T-cell (primary cell): ENCODE measurements around the gene GRIN3B. TPM values are rescaled to one million over a fixed set of nuclear protein-coding genes. Genes with fewer than 3 reads are reported as not detected.

Experiments
- ATAC-seq, 4 experiments: fragments of 200-7000 bp in 3 of 4; fragments of 150-1000 bp in 1 of 4; cut with Tn5 transposase; replicated peaks in 1 of 4; 1 replicate in 3 of 4; 2 replicates in 1 of 4; pipeline ENCODE4 v1.10.0; 2021; ENCODE audit warnings: moderate library complexity in 3 of 4, mild to moderate bottlenecking in 2 of 4, moderate number of reproducible peaks in 1 of 4
- CTCF ChIA-PET, 2 donors: fragments of 300-600 bp; sonication (Branson Sonifier 250); formaldehyde crosslinking; loops; one replicate each; lab custom pipeline; 2022; ENCODE audit warnings: antibody characterized with exemption in 2 of 2; lab: Charles Lee
- POLR2A ChIA-PET, 2 donors: fragments of 300-600 bp; sonication (Branson Sonifier 250); formaldehyde crosslinking; loops; one replicate each; lab custom pipeline; 2022; ENCODE audit warnings: antibody characterized with exemption in 2 of 2; lab: Charles Lee
- DNase-seq, 35 experiments: peaks; one replicate each; pipeline versions ENCODE4 v3.0.0 to v3.0.0-alpha.2; 2013 to 2023
- H3K27ac ChIP-seq: one replicate; pipeline ENCODE4 v1.5.1; 2013; ENCODE audit warnings: low read length
- H3K27me3 ChIP-seq, 2 experiments: replicated peaks in 1 of 2; 1 replicate in 1 of 2; 2 replicates in 1 of 2; pipeline versions ENCODE4 v1.6.1 to v1.7.0; 2013; ENCODE audit warnings: low read length in 1 of 2, mixed read lengths in 1 of 2; ENCODE audit not compliant: control insufficient read depth in 2 of 2, insufficient read depth in 2 of 2; ENCODE audit errors: extremely low read depth in 1 of 2
- H3K36me3 ChIP-seq, 2 donors: 1 replicate in 1 of 2; 2 replicates in 1 of 2; pipeline versions ENCODE4 v1.6.1 to v1.7.0; 2013; ENCODE audit warnings: low read length in 1 of 2; ENCODE audit not compliant: control insufficient read depth in 2 of 2, insufficient read depth in 1 of 2; ENCODE audit errors: extremely low read depth in 1 of 2
- H3K4me1 ChIP-seq, 2 experiments: 1 replicate in 1 of 2; 2 replicates in 1 of 2; pipeline versions ENCODE4 v1.6.1 to v1.7.0; 2013; ENCODE audit warnings: low read length in 2 of 2, mixed read lengths in 1 of 2; ENCODE audit not compliant: insufficient read depth in 2 of 2, control insufficient read depth in 1 of 2; ENCODE audit errors: extremely low read depth in 1 of 2
- H3K4me3 ChIP-seq, 2 donors: 1 replicate in 1 of 2; 2 replicates in 1 of 2; pipeline versions ENCODE4 v1.5.1 to v1.7.0; 2013; ENCODE audit warnings: mild to moderate bottlenecking in 2 of 2, low read length in 1 of 2, moderate library complexity in 1 of 2; ENCODE audit not compliant: control insufficient read depth in 1 of 2; ENCODE audit errors: extremely low read depth in 1 of 2
- H3K9me3 ChIP-seq: 2 replicates; pipeline ENCODE4 v1.7.0; 2013
- H3K27ac Mint-ChIP-seq, 2 donors: one replicate each; pipeline ENCODE4 v1.8.0; 2020 to 2021; ENCODE audit warnings: mild to moderate bottlenecking in 2 of 2, mixed read lengths in 2 of 2
- H3K27me3 Mint-ChIP-seq, 2 donors: one replicate each; pipeline ENCODE4 v1.8.0; 2021 to 2022; ENCODE audit warnings: mixed read lengths in 2 of 2
- H3K36me3 Mint-ChIP-seq: one replicate; pipeline ENCODE4 v1.8.0; 2021; ENCODE audit warnings: mixed read lengths
- H3K4me1 Mint-ChIP-seq, 3 donors: one replicate each; pipeline ENCODE4 v1.8.0; 2020 to 2022; ENCODE audit warnings: mixed read lengths in 3 of 3, mild to moderate bottlenecking in 1 of 3
- H3K4me3 Mint-ChIP-seq, 3 donors: one replicate each; pipeline ENCODE4 v1.8.0; 2020 to 2022; ENCODE audit warnings: mild to moderate bottlenecking in 3 of 3, mixed read lengths in 3 of 3, moderate library complexity in 3 of 3
- H3K9me3 Mint-ChIP-seq, 3 donors: one replicate each; pipeline ENCODE4 v1.8.0; 2020 to 2022; ENCODE audit warnings: mixed read lengths in 3 of 3
- WGBS: methylation state at CpG from one replicate; pipeline ENCODE4 v1.1.5; 2013; ENCODE audit warnings: missing lambda C conversion rate; ENCODE audit not compliant: insufficient coverage; 5-methylcytosine and 5-hydroxymethylcytosine counted together
- total RNA-seq, 35 experiments: library from RNA in 6 of 35; stranded (reverse) in 6 of 35; fragments of 120-200 nt in 1 of 35; gene quantifications; one replicate each; pipeline versions ENCODE4 v1.2.1 to v1.2.4 and lab custom pipeline; 2013 to 2026

The GRIN3B gene
- total RNA-seq, 5 donors from 2014 or later (not counting 1 experiment from before 2014, with no cell fraction given) = 0.07 to 0.44 (median 0.09) TPM; not detected in 2

DNA sequence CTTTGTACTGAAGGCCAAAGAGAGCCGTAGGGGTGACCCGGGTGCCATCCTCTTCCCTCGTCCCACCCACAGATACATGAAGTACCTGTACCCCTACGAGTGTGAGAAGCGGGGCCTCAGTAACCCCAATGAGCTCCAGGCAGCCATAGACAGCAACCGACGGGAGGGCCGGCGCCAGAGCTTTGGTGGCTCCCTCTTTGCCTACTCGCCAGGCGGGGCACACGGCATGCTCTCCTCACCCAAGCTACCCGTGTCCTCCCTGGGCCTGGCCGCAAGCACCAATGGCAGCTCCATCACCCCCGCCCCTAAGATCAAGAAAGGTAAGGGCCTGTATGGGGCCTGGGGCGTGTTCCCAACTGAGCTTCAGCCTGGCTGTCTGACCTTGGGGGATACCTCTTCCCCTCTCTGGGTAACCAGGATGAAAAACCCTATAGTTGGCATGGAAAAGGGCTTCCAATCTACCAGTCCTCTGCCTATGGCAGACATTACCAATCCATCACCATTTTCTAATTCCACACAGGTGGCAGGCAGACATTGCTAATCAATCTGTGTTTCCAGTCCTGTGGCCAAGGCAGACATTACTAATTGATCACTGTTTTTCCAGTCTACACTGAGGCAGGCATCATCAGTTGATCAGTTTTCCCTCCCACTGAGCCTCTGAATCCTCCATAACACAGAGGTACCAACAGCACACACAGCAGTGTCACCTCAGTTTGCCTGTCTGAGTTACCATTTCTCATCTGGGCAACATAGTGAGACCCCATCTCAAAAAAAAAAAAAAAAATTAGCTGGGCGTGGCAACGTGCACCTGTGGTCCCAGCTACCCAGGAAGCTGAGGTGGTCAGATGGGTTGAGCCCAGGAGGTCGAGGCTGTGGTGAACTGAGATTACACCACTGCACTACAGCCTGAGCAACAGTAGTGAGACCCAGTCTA lies 35.2 kb upstream of the GRIN3B start:
- ChIA-PET CTCF (no interaction called here), POLR2A (interaction anchor here (0.7 to 1.1 kb wide), 2 partner anchors 12 to 27 kb away, joined by 3 to 4 read pairs; no protein-coding TSS in a partner anchor)
- no peak for ATAC-seq
- no peaks in the 10 kb centered on the region for H3K27me3 Mint-ChIP-seq
- peaks cover 0 to 6% of the 10 kb centered on the region in 2 experiments for H3K4me1 ChIP-seq
- 92% methylated on average over 12 of the region's 19 CpGs for WGBS
- peaks cover 10 to 16% of the 10 kb centered on the region in 2 donors for H3K36me3 ChIP-seq
- no peak overlapping the region for H3K4me3 ChIP-seq
- H3K4me1 Mint-ChIP-seq = peaks cover 0 to 5% (median 0%) of the 10 kb centered on the region in 3 donors
- DNase-seq = no peak
- H3K9me3 ChIP-seq = no peaks in the 10 kb centered on the region
- H3K27ac Mint-ChIP-seq = no peak overlapping the region
- no peaks in the 10 kb centered on the region for H3K9me3 Mint-ChIP-seq
- H3K4me3 Mint-ChIP-seq = no peak overlapping the region
- H3K36me3 Mint-ChIP-seq = peaks cover 13% of the 10 kb centered on the region
- H3K27ac ChIP-seq = no peak overlapping the region
- H3K27me3 ChIP-seq = no peaks in the 10 kb centered on the region

DNA sequence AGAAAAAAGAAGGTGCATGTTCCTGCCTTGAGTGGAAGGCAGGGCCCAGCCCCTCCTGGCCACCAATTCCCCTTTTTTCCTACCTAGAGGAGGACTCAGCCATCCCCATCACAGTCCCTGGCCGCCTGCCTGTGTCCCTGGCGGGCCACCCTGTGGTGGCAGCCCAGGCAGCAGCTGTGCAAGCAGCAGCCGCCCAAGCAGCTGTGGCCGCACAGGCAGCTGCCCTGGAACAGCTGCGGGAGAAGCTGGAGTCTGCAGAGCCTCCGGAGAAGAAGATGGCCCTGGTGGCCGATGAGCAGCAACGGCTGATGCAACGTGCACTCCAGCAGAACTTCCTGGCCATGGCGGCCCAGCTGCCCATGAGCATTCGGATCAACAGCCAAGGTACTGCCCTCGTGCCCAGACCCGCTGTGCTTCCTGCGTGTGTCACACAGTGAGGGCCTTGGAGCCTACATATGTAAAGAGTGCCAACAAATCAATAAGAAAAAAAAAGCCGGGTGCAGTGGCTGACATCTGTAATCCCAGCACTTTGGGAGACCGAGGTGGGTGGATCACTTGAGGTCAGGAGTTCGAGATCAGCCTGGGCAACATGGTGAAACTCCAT lies 33.6 kb upstream of the GRIN3B start:
- POLR2A ChIA-PET = interaction anchor here in 1 of 2 donors (0.6 kb wide), 1 partner anchor 926 kb away, joined by 6 read pairs; no protein-coding TSS in a partner anchor
- H3K9me3 Mint-ChIP-seq = peaks cover 0 to 5% (median 0%) of the 10 kb centered on the region in 3 donors
- H3K4me1 ChIP-seq = peaks cover 0 to 6% of the 10 kb centered on the region in 2 experiments
- DNase-seq (no peak), ATAC-seq (no peak)
- no peak overlapping the region for H3K4me3 ChIP-seq
- no peak overlapping the region for H3K4me3 Mint-ChIP-seq
- peaks cover 0 to 5% (median 0%) of the 10 kb centered on the region in 3 donors for H3K4me1 Mint-ChIP-seq
- peaks cover 21% of the 10 kb centered on the region for H3K36me3 Mint-ChIP-seq
- WGBS = 93% methylated on average over 15 of the region's 17 CpGs
- H3K36me3 ChIP-seq = peaks cover 14 to 23% of the 10 kb centered on the region in 2 donors
- CTCF ChIA-PET = no interaction called here
- no peak overlapping the region for H3K27ac ChIP-seq
- no peaks in the 10 kb centered on the region for H3K27me3 Mint-ChIP-seq
- no peak overlapping the region for H3K27ac Mint-ChIP-seq
- H3K9me3 ChIP-seq = no peaks in the 10 kb centered on the region
- H3K27me3 ChIP-seq = no peaks in the 10 kb centered on the region

DNA sequence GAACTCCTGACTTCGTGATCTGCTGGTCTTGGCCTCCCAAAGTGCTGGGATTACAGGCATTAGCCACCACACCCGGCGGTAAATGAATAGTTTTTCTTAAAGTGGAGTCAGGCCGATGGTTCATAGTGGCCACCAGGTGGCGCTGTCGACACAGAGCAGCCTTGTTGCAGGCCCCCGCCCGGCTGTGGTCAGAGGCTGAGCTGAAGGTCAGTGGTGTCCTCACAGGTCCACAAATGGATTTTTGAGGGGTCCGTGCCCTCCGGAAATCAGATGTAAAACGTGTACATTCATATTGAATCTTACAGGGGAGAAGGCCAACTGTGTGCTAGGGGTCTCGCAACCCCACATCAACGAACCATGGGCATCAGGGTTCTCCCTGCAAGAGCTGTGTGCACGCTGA lies 29.5 kb upstream of the GRIN3B start:
- no peaks in the 10 kb centered on the region for H3K4me1 ChIP-seq
- H3K36me3 ChIP-seq = peaks cover 14 to 18% of the 10 kb centered on the region in 2 donors
- no peaks in the 10 kb centered on the region for H3K9me3 ChIP-seq
- Mint-ChIP-seq H3K27ac (no peak overlapping the region), H3K27me3 (no peaks in the 10 kb centered on the region), H3K9me3 (peaks cover 0 to 5% (median 0%) of the 10 kb centered on the region in 3 donors), H3K4me3 (no peak overlapping the region), H3K4me1 (no peaks in the 10 kb centered on the region), H3K36me3 (peaks cover 19% of the 10 kb centered on the region)
- peak in 1 of 35 experiments; percentile 38 for DNase-seq
- peak overlapping the region in 1 of 2 donors; percentile 32 for H3K4me3 ChIP-seq
- ChIA-PET CTCF (interaction anchor here in 1 of 2 donors (0.6 kb wide), 1 partner anchor 17 kb away, joined by 3 read pairs; no protein-coding TSS in a partner anchor), POLR2A (no interaction called here)
- 94% methylated on average over 13 of the region's 14 CpGs for WGBS
- no peak for ATAC-seq
- no peaks in the 10 kb centered on the region for H3K27me3 ChIP-seq
- no peak overlapping the region for H3K27ac ChIP-seq

DNA sequence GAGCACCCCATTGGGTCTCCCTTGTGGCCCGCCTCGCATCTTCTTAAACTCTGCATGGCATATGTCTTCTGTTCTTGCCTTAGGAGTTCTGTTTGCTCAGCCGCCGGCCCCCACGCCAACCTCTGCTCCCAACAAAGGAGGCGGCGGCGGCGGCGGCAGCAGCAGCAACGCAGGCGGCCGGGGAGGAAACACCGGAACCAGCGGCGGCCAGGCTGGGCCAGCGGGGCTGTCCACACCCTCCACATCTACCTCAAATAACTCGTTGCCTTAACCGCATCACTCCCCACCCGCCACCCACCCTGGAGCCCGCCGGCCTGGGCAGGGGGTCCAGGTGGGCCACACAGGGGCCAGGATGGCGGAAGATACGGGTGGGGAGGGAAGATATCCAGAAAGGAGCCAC lies 28.4 kb upstream of the GRIN3B start:
- WGBS = 94% methylated on average over 15 of the region's 24 CpGs
- Mint-ChIP-seq H3K4me3 (no peak overlapping the region), H3K27me3 (no peaks in the 10 kb centered on the region), H3K36me3 (peaks cover 19% of the 10 kb centered on the region), H3K4me1 (no peaks in the 10 kb centered on the region), H3K9me3 (peaks cover 0 to 5% (median 0%) of the 10 kb centered on the region in 3 donors), H3K27ac (no peak overlapping the region)
- ChIA-PET CTCF (no interaction called here), POLR2A (no interaction called here)
- no peaks in the 10 kb centered on the region for H3K27me3 ChIP-seq
- ATAC-seq (no peak), DNase-seq (no peak)
- no peak overlapping the region for H3K27ac ChIP-seq
- H3K9me3 ChIP-seq = no peaks in the 10 kb centered on the region
- H3K36me3 ChIP-seq = peaks cover 14% of the 10 kb centered on the region in 2 donors
- H3K4me3 ChIP-seq = no peak overlapping the region
- no peaks in the 10 kb centered on the region for H3K4me1 ChIP-seq

DNA sequence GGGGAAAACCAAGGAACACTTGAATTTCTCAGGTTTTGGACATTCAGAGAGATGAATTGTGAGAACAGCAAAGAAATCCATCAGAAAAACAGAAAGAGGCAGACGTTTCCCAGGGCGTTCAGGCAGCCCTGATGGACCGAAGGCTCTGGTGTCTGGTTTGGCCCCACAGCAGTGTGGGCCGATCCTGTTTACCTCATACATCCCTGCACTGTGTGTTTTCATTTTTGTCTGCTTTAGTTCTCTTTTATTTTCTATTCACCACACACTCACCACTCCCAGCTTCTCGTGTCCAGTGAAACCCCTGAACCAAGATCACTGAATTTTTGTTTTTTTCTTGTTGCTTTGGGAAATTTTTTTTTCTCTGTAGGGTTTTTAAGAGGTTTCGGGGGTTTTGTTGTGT lies 27.9 kb upstream of the GRIN3B start:
- Histone ChIP-seq H3K9me3 (no peaks in the 10 kb centered on the region), H3K27ac (no peak overlapping the region), H3K4me1 (no peaks in the 10 kb centered on the region), H3K36me3 (peaks cover 14% of the 10 kb centered on the region in 2 donors), H3K27me3 (no peaks in the 10 kb centered on the region), H3K4me3 (no peak overlapping the region)
- no peak overlapping the region for H3K27ac Mint-ChIP-seq
- no peaks in the 10 kb centered on the region for H3K4me1 Mint-ChIP-seq
- no peak for ATAC-seq
- no peak for DNase-seq
- ChIA-PET POLR2A (no interaction called here), CTCF (interaction anchor here in 1 of 2 donors (0.6 to 0.7 kb wide), 4 partner anchors 16 to 829 kb away, joined by 3 to 4 read pairs (median 4); no protein-coding TSS in a partner anchor)
- H3K36me3 Mint-ChIP-seq = peaks cover 19% of the 10 kb centered on the region
- no peak overlapping the region for H3K4me3 Mint-ChIP-seq
- WGBS = no CpG with 5 or more reads among the region's 6 CpGs
- no peaks in the 10 kb centered on the region for H3K27me3 Mint-ChIP-seq
- peaks cover 0 to 5% (median 0%) of the 10 kb centered on the region in 3 donors for H3K9me3 Mint-ChIP-seq
